Spleen (tissue), 11 donors: ENCODE data around the gene ATP2B3. TPM values are rescaled to one million over a fixed set of nuclear protein-coding genes. Genes with fewer than 3 reads are reported as not detected.
"Not testable (repeated sequence)": the region's sequence is repeated elsewhere in the genome, so short reads cannot be mapped to it uniquely, and the experiment has no call there.

Source experiments
- DNase-seq: peaks from one replicate; pipeline ENCODE4 v3.0.0-alpha.2; 2020
- H3K27ac ChIP-seq, 8 donors: fragments of 200-600 bp; sonication (generic) in 7 of 8; 1 replicate in 4 of 8; 2 replicates in 4 of 8; pipeline versions ENCODE4 v1.5.0 to v1.8.0; 2016 to 2021; ENCODE audit warnings: inconsistent platforms in 4 of 8, mild to moderate bottlenecking in 4 of 8, moderate library complexity in 1 of 8
- H3K27me3 ChIP-seq, 7 donors: fragments of 200-600 bp; sonication (generic) in 6 of 7; replicated peaks in 1 of 7; 1 replicate in 4 of 7; 2 replicates in 3 of 7; pipeline versions ENCODE4 v1.5.0 to v1.8.0; 2016 to 2021; ENCODE audit warnings: inconsistent platforms in 3 of 7, mild to moderate bottlenecking in 1 of 7
- H3K36me3 ChIP-seq, 6 donors: fragments of 200-600 bp; sonication (generic) in 5 of 6; 1 replicate in 4 of 6; 2 replicates in 2 of 6; pipeline versions ENCODE4 v1.5.0 to v1.8.0; 2016 to 2021; ENCODE audit warnings: inconsistent platforms in 2 of 6
- H3K4me1 ChIP-seq, 6 donors: fragments of 200-600 bp; sonication (generic) in 5 of 6; 1 replicate in 3 of 6; 2 replicates in 3 of 6; pipeline versions ENCODE4 v1.5.0 to v1.8.0; 2016 to 2021; ENCODE audit warnings: inconsistent platforms in 3 of 6
- H3K4me3 ChIP-seq, 8 donors: fragments of 200-600 bp; sonication (generic) in 7 of 8; 1 replicate in 4 of 8; 2 replicates in 4 of 8; pipeline versions ENCODE4 v1.5.0 to v1.8.0; 2016 to 2021; ENCODE audit warnings: inconsistent platforms in 4 of 8, mild to moderate bottlenecking in 4 of 8, moderate library complexity in 2 of 8
- H3K9me3 ChIP-seq, 8 donors: fragments of 200-600 bp; sonication (generic) in 7 of 8; 1 replicate in 4 of 8; 2 replicates in 4 of 8; pipeline versions ENCODE4 v1.5.0 to v1.8.0; 2016 to 2021; ENCODE audit warnings: inconsistent platforms in 4 of 8
- POLR2A ChIP-seq, 3 donors: fragments of 450-650 bp; IDR thresholded peaks; one replicate each; pipeline ENCODE4 v1.5.1; 2017; ENCODE audit warnings: antibody characterized with exemption in 3 of 3, mild to moderate bottlenecking in 1 of 3
- POLR2AphosphoS5 ChIP-seq, 3 donors: sonication (generic); formaldehyde crosslinking; IDR thresholded peaks; one replicate each; pipeline ENCODE4 v1.5.1; 2017; ENCODE audit warnings: antibody characterized with exemption in 3 of 3
- WGBS, 5 donors: extraction: QIAGEN DNeasy Blood & Tissue Kit in 3 of 5; methylation state at CpG; one replicate each; pipeline versions ENCODE4 v1.1.5 to v1.1.7; 2013 to 2018; 5-methylcytosine and 5-hydroxymethylcytosine counted together
- intact Hi-C: fragments of 100-400 bp; cut with DNase I; formaldehyde crosslinking; loops from one replicate; pipeline ENCODE4 v1.15.0; 2023; ENCODE audit warnings: low total_unique reads
- polyA plus RNA-seq, 3 donors: library from polyadenylated mRNA; stranded (reverse); fragments of 200-250 nt; gene quantifications; one replicate each; pipeline ENCODE4 v1.2.1, GENCODE V29; 2013
- total RNA-seq, 7 donors: library from RNA; depleted of rRNA in 3 of 7; stranded (reverse); fragments of >200 nt in 3 of 7; fragmentation: NEBNext Ultra II Directional in 4 of 7; extraction: Animal tissue kit (Norgen Biotek cat#: 25700) in 4 of 7; gene quantifications; one replicate each; pipeline versions ENCODE4 v1.1.0 to v1.2.1, GENCODE V29; 2016 to 2021
- TF ChIP-seq, protein P1 (sequence below), 11 experiments: fragments of 200-600 bp in 7 of 11; fragments of 450-650 bp in 4 of 11; sonication (generic) in 4 of 11; IDR thresholded peaks in 8 of 11; conservative IDR thresholded peaks in 3 of 11; 1 replicate in 7 of 11; 2 replicates in 4 of 11; pipeline versions ENCODE4 v1.4.0 to v1.8.0; 2016 to 2021; ENCODE audit warnings: antibody characterized with exemption in 11 of 11, inconsistent platforms in 4 of 11, mild to moderate bottlenecking in 1 of 11
- donor health status: healthy with polysubstance abuse.
- donor health status: DM: no; HTN: no; CAD: no; lungs with moderate emphysema.
- donor health status: DM: no; HTN: no; CAD: no.
- donor health status: Bipolar disorder and iron deficiency.
- donor health status: healthy.
- donor health status: DM: no; HTN: no; CAD: no.
- donor health status: DM: yes; HTN: yes; CAD: no.

Gene ATP2B3
- total and polyA plus RNA-seq, 10 donors = 0.07 to 0.13 TPM; not detected in 8

DNA sequence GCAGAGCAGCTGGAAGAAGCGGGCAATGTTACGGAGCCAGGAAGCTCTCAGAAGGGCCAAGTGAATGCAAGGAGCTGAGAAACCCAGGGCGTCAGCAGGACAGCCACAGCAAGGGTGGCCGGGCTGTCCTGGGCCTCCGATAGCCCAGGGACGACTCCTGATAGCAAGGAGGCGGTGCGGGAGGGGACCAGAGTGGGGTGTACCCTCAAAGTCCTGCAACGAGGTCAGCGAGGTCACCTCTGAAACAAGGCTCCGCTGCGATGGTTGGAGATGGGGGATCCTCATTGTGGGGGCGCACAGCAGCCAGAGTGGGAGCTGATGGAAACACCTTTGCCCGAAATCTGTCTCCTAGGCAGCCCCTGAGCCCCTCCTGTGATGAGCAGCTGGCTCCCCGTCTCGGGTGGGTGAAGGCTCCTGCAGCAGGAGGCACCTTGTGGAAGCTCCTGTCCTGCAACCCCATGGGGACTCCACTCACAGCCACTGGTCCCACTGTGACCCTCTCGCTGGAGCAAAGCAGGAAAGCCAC, 85.8 kb downstream of the ATP2B3 start:
- DNase-seq = peak; percentile 67
- H3K27me3 ChIP-seq = peaks cover 0 to 2% (median 0%) of the 10 kb centered on the region in 7 donors
- peaks cover 6 to 18% (median 15%) of the 10 kb centered on the region in 6 donors for H3K4me1 ChIP-seq
- H3K9me3 ChIP-seq = no peaks in the 10 kb centered on the region
- no peak overlapping the region for H3K4me3 ChIP-seq
- H3K27ac ChIP-seq = no peak overlapping the region
- no peaks in the 10 kb centered on the region for H3K36me3 ChIP-seq
- TF ChIP-seq POLR2A (IDR thresholded peaks at IDR 0.05) (no peak), POLR2AphosphoS5 (IDR thresholded peaks at IDR 0.05) (no peak)
- TF ChIP-seq, protein P1, sequence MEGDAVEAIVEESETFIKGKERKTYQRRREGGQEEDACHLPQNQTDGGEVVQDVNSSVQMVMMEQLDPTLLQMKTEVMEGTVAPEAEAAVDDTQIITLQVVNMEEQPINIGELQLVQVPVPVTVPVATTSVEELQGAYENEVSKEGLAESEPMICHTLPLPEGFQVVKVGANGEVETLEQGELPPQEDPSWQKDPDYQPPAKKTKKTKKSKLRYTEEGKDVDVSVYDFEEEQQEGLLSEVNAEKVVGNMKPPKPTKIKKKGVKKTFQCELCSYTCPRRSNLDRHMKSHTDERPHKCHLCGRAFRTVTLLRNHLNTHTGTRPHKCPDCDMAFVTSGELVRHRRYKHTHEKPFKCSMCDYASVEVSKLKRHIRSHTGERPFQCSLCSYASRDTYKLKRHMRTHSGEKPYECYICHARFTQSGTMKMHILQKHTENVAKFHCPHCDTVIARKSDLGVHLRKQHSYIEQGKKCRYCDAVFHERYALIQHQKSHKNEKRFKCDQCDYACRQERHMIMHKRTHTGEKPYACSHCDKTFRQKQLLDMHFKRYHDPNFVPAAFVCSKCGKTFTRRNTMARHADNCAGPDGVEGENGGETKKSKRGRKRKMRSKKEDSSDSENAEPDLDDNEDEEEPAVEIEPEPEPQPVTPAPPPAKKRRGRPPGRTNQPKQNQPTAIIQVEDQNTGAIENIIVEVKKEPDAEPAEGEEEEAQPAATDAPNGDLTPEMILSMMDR (IDR thresholded peaks at IDR 0.05 in 8 of 11, conservative IDR thresholded peaks at IDR 0.05 in 3 of 11) = no peak
- intact Hi-C loops = no loop called here
- 88 to 98% (median 92%) methylated on average over 12 to 17 of the region's 17 CpGs for WGBS, 5 donors

DNA sequence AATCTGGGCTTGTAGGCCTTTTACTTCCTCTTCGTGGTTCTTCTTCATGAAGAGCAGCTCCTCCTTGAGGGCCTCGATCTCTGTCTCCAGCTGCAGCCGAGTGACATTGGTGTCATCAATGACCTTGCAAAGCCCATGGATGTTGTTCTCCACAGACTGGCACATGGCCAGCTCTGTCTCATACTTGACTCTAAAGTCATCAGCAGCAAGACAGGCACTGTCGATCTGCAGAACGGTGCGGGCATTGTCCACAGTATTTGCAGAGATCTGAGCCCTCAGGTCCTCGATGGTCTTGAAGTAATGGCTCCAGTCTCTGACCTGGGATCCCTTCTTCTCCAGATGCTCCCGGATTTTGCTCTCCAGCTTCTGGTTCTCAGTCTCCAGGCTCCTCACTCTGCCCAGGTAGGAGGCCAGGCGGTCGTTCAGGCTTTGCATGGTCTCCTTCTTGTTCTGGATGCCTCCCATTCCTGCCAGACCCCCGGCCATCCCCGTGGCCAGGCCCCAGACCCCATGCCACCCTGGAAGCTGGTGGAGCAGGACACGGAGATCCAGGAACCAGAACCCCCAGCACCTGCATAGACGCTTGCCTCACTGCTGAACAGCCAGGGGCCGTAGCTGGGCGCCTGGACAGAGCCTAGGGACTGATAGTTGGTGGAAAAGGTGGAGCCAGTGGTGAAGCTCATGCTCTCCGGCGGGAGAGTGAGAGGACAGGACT, 87.4 kb downstream of the ATP2B3 start:
- WGBS, 5 donors = 74 to 88% (median 80%) methylated on average over 9 to 18 of the region's 18 CpGs
- DNase-seq = peak; percentile 69
- H3K4me1 ChIP-seq = peaks cover 9 to 17% (median 15%) of the 10 kb centered on the region in 6 donors
- H3K27me3 ChIP-seq, H3K27ac ChIP-seq, intact Hi-C loops, H3K4me3 ChIP-seq, H3K9me3 ChIP-seq, H3K36me3 ChIP-seq: not testable (repeated sequence)

DNA sequence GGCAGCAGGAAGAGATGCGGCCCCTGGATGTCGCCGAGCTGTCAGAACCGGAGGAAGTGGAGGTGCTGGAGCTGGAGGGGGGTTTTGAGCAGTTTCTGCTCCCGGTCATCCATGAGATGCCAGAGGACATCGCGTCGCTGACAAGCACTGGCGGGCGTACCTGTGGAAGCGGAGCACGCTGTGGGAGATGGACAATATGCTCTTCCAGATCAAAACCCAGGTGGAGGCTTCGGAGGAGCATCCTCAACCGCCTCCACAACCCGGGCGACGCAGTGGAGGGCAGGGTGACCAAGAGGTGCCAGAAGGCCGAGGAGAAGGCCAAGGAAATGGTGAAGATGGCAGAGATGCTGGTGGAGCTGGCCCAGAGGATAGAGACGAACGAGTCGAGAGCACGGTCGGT, 89.1 kb downstream of the ATP2B3 start:
- Histone ChIP-seq H3K27me3 (peaks cover 0 to 22% (median 4%) of the 10 kb centered on the region in 7 donors), H3K27ac (no peak overlapping the region), H3K36me3 (no peaks in the 10 kb centered on the region), H3K9me3 (no peaks in the 10 kb centered on the region), H3K4me3 (no peak overlapping the region), H3K4me1 (peaks cover 0 to 15% (median 12%) of the 10 kb centered on the region in 6 donors)
- peak; percentile 66 for DNase-seq
- intact Hi-C loops = no loop called here
- 81 to 92% (median 89%) methylated on average over 21 to 23 of the region's 23 CpGs for WGBS, 5 donors
- TF ChIP-seq, protein P1 (IDR thresholded peaks at IDR 0.05 in 8 of 11, conservative IDR thresholded peaks at IDR 0.05 in 3 of 11) = no peak
- TF ChIP-seq POLR2A (IDR thresholded peaks at IDR 0.05) (no peak), POLR2AphosphoS5 (IDR thresholded peaks at IDR 0.05) (no peak)

DNA sequence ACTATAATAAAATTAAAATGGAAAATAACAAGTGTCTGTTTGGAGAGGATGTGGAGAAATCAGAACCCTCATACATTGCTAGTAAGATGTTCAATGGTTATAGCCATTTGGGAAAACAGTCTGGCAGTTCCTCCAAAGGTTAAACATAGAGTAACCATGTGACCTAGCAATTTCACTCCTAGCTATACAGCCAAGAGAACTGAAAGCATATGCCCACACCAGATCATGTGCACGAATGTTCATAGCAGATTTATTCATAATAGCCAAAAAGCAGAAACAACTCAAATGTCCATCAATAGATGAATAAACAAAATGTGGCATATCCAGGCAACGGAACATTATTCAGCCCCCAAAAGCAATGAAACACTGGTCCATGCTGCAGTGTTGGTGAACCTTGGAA, 90.9 kb downstream of the ATP2B3 start:
- H3K27me3 ChIP-seq = peaks cover 0 to 35% (median 4%) of the 10 kb centered on the region in 7 donors
- no peaks in the 10 kb centered on the region for H3K9me3 ChIP-seq
- H3K27ac ChIP-seq = no peak overlapping the region
- peaks cover 0 to 15% (median 12%) of the 10 kb centered on the region in 6 donors for H3K4me1 ChIP-seq
- intact Hi-C loops = no loop called here
- 60 to 83% (median 67%) methylated on average over 2 of the region's 2 CpGs for WGBS, 5 donors
- TF ChIP-seq POLR2A (IDR thresholded peaks at IDR 0.05) (no peak), POLR2AphosphoS5 (IDR thresholded peaks at IDR 0.05) (no peak)
- TF ChIP-seq, protein P1 (IDR thresholded peaks at IDR 0.05 in 8 of 11, conservative IDR thresholded peaks at IDR 0.05 in 3 of 11) = no peak
- no peak for DNase-seq
- no peak overlapping the region for H3K4me3 ChIP-seq
- no peaks in the 10 kb centered on the region for H3K36me3 ChIP-seq
